PFSK-1 (cell line): Measurements from ENCODE around the gene PIEZO1.

ENCODE experiments used
- FOXP2 ChIP-seq: optimal IDR thresholded peaks from 2 replicates; pipeline ENCODE3; 2011; ENCODE audit warnings: borderline replicate concordance, control low read depth, inconsistent platforms; ENCODE audit not compliant: insufficient read depth; ENCODE audit errors: extremely low read length, extremely low read depth
- POLR2AphosphoS5 ChIP-seq: IDR thresholded peaks from 2 replicates; pipeline ENCODE4 v1.6.1; 2012; ENCODE audit warnings: low read depth, mild to moderate bottlenecking, control low read depth, low read length, moderate library complexity
- REST ChIP-seq, 2 experiments: IDR thresholded peaks; 2 replicates each; pipeline versions ENCODE4 v1.6.1 to v1.8.0; 2011 to 2012; ENCODE audit warnings: low read depth in 2 of 2, low read length in 2 of 2, control low read depth in 1 of 2, inconsistent platforms in 1 of 2, mild to moderate bottlenecking in 1 of 2, moderate library complexity in 1 of 2; ENCODE audit not compliant: insufficient read depth in 1 of 2
- SIN3A ChIP-seq: IDR thresholded peaks from 2 replicates; pipeline ENCODE4 v1.6.1; 2012; ENCODE audit warnings: mild to moderate bottlenecking, low read length, moderate library complexity, borderline replicate concordance; ENCODE audit not compliant: insufficient read depth
- TAF1 ChIP-seq: IDR thresholded peaks from 2 replicates; pipeline ENCODE4 v1.6.1; 2012; ENCODE audit warnings: low read length, control low read depth, borderline replicate concordance; ENCODE audit not compliant: insufficient read depth

PIEZO1 gene

GRCh38 chr16:88820385-88821025 is 35.5 kb upstream of the PIEZO1 start:
- TF ChIP-seq TAF1, result no peak
- TF ChIP-seq POLR2AphosphoS5, result no peak
- no peak for TF ChIP-seq FOXP2
- TF ChIP-seq REST (IDR thresholded peaks at IDR 0.05; ENCODE audit: insufficient read depth in 1 of 2, low read depth in 2 of 2, low read length in 2 of 2), result no peak
- TF ChIP-seq SIN3A, result no peak

GRCh38 chr16:88819126-88819525 is 34.1 kb upstream of the PIEZO1 start:
- TF ChIP-seq SIN3A (no peak), FOXP2 (no peak), REST (IDR thresholded peaks at IDR 0.05; ENCODE audit: insufficient read depth in 1 of 2, low read depth in 2 of 2, low read length in 2 of 2) (no peak), TAF1 (no peak), POLR2AphosphoS5 (no peak)

GRCh38 chr16:88818575-88818874 is 33.5 kb upstream of the PIEZO1 start:
- TF ChIP-seq TAF1 (no peak), SIN3A (no peak), REST (IDR thresholded peaks at IDR 0.05; ENCODE audit: insufficient read depth in 1 of 2, low read depth in 2 of 2, low read length in 2 of 2) (no peak), POLR2AphosphoS5 (no peak), FOXP2 (no peak)

- TF ChIP-seq FOXP2 (no peak), TAF1 (no peak), POLR2AphosphoS5 (no peak)
Observed at GRCh38 chr16:88817785-88818574, 33.0 kb upstream of the PIEZO1 start.

- TF ChIP-seq FOXP2 (no peak), REST (IDR thresholded peaks at IDR 0.05; ENCODE audit: insufficient read depth in 1 of 2, low read depth in 2 of 2, low read length in 2 of 2) (no peak), POLR2AphosphoS5 (no peak), TAF1 (no peak), SIN3A (no peak)
Observed at GRCh38 chr16:88816736-88817535, 31.9 kb upstream of the PIEZO1 start.
